Fibroblast of villous mesenchyme (primary cell): ENCODE measurements around the gene TRIM31. TPM values are rescaled to one million over a fixed set of nuclear protein-coding genes. Genes with fewer than 3 reads are reported as not detected.

ENCODE experiments used
- DNase-seq: peaks from one replicate; pipeline ENCODE4 v3.0.0-alpha.2; 2010; ENCODE audit warnings: low read depth
- H3K4me3 ChIP-seq: 2 replicates; pipeline ENCODE4 v1.5.1; 2011; ENCODE audit warnings: low read depth, mild to moderate bottlenecking, low read length
- CTCF ChIP-seq: IDR thresholded peaks from 2 replicates; pipeline ENCODE4 v1.5.1; 2012; ENCODE audit warnings: low read depth, mild to moderate bottlenecking, low read length; ENCODE audit not compliant: insufficient read depth
- total RNA-seq: library from RNA; depleted of rRNA; stranded (reverse); fragments of >200 nt; gene quantifications from 2 replicates; pipeline ENCODE4 v1.2.3, GENCODE V29; 2012

Gene TRIM31
- total RNA-seq, 1 donor: not detected

- TF ChIP-seq CTCF: no peak
- H3K4me3 ChIP-seq: no peak overlapping the region
- DNase-seq: no peak
Measured at GRCh38 chr6:30157999-30158398, 45.1 kb upstream of the TRIM31 start.

- no peak for DNase-seq
- H3K4me3 ChIP-seq: no peak overlapping the region
- TF ChIP-seq CTCF: no peak
Measured at GRCh38 chr6:30157581-30157980, 44.7 kb upstream of the TRIM31 start.

- no peak for DNase-seq
- TF ChIP-seq CTCF: no peak
- H3K4me3 ChIP-seq: no peak overlapping the region
Measured at GRCh38 chr6:30156774-30157173, 43.9 kb upstream of the TRIM31 start.

- no peak for TF ChIP-seq CTCF
- H3K4me3 ChIP-seq: no peak overlapping the region
- DNase-seq: peak; percentile 11
Measured at GRCh38 chr6:30156262-30156599, 43.3 kb upstream of the TRIM31 start.

GRCh38 chr6:30155520-30156261 lies 42.8 kb upstream of the TRIM31 start:
- DNase-seq: peak; percentile 14
- H3K4me3 ChIP-seq: no peak overlapping the region
- TF ChIP-seq CTCF: no peak

- no peak overlapping the region for H3K4me3 ChIP-seq
Measured at GRCh38 chr6:30154709-30155519, 42.0 kb upstream of the TRIM31 start.

More at GRCh38 chr6:30154709-30155519, 42.0 kb upstream of the TRIM31 start:
- TF ChIP-seq CTCF: no peak
- peak; percentile 37 for DNase-seq
